C4-2B (cell line): Measurements from ENCODE around the gene YTHDC2.

Source experiments
- ZFX ChIP-seq: fragments of 450-650 bp; IDR thresholded peaks from 2 replicates; pipeline ENCODE4 v1.6.1; 2017
- TF ChIP-seq, protein P1 (sequence below): fragments of 450-650 bp; conservative IDR thresholded peaks from 2 replicates; pipeline ENCODE4 v1.5.1; 2017; ENCODE audit warnings: mild to moderate bottlenecking

DNA sequence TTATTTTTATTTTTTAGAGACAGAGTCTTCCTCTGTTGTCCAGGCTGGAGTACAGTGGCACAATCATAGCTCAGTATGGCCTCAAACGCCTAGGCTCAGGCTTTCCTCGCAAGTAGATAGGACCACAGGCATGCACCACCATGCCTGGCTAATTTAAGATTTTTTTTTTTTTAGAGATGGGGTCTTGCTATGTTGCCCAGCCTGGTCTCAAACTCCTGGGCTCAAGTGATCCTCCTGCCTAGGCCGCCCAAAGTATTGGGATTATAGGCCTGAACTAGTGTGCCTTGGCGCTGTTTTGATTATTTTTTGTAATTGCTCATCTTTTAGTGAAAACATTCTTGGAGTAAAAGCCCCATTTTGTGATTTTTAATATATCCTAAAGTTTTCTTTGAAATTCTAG is 5.4 kb downstream of the YTHDC2 start:
- TF ChIP-seq, protein P1, sequence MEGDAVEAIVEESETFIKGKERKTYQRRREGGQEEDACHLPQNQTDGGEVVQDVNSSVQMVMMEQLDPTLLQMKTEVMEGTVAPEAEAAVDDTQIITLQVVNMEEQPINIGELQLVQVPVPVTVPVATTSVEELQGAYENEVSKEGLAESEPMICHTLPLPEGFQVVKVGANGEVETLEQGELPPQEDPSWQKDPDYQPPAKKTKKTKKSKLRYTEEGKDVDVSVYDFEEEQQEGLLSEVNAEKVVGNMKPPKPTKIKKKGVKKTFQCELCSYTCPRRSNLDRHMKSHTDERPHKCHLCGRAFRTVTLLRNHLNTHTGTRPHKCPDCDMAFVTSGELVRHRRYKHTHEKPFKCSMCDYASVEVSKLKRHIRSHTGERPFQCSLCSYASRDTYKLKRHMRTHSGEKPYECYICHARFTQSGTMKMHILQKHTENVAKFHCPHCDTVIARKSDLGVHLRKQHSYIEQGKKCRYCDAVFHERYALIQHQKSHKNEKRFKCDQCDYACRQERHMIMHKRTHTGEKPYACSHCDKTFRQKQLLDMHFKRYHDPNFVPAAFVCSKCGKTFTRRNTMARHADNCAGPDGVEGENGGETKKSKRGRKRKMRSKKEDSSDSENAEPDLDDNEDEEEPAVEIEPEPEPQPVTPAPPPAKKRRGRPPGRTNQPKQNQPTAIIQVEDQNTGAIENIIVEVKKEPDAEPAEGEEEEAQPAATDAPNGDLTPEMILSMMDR, result no peak
- no peak for TF ChIP-seq ZFX
